ENCODE measurements around the gene CENPN.
A peak's percentile ranks its signal among the peaks of the same experiment; 100 is the strongest.

CENPN gene

DNA sequence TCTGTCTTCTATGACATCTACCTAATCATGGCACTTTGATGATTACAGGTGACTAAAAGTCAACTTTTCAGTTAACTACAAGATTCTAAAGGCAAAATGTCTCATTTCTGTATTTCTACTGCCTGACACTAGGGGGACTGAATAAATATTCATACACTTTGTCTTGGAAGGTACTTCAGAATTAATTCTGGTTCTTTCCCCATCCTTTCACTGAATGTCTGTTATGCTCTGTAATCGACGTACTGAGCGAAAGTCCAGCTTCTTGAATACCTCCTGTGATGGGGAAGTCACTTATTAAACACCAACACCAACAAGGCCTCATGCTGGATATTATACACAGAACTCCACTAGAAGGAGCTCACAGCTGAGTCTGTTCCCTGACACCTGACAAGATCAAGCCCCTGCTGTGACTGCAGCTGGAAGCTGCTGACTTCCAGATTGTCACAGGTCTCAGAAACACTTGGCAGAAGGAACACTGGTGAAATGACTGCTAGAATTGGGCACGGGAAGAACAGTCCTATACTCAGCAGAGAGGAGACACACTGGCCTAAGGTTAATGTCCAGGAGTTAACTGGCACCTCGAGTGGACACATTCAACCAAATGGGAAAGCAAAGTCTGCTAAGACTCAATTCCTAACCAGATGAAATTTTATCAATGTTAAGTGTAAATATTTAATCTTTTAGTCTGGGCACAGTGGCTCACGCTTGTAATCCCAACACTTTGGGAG lies 32.2 kb upstream of the CENPN start:
- H3K9me3 ChIP-seq (ENCODE audit: control insufficient read depth, low read length), result no peaks in the 10 kb centered on the region
- H3K36me3 ChIP-seq (ENCODE audit: control insufficient read depth, insufficient read depth, low read length, severe bottlenecking), result peaks cover 11% of the 10 kb centered on the region
- no peak for DNase-seq (ENCODE audit: low read depth)
- no peak overlapping the region for H3K9ac ChIP-seq (ENCODE audit: low read length)
- no peaks in the 10 kb centered on the region for H3K27me3 ChIP-seq (replicated peaks; ENCODE audit: control insufficient read depth, insufficient read depth, low read length)
- no peaks in the 10 kb centered on the region for H3K4me1 ChIP-seq (ENCODE audit: control insufficient read depth, insufficient read depth, low read length)
- no peak overlapping the region for H3K4me3 ChIP-seq (ENCODE audit: low read length)

- no peak overlapping the region for H3K9ac ChIP-seq (ENCODE audit: low read length)
Observed at GRCh38 chr16:80976946-80977345, 30.1 kb upstream of the CENPN start.

GRCh38 chr16:80981103-80981502 lies 25.9 kb upstream of the CENPN start:
- Histone ChIP-seq H3K36me3 (ENCODE audit: control insufficient read depth, insufficient read depth, low read length, severe bottlenecking) (peaks cover 11% of the 10 kb centered on the region), H3K9me3 (ENCODE audit: control insufficient read depth, low read length) (no peaks in the 10 kb centered on the region), H3K4me1 (ENCODE audit: control insufficient read depth, insufficient read depth, low read length) (peaks cover 8% of the 10 kb centered on the region), H3K4me3 (ENCODE audit: low read length) (no peak overlapping the region), H3K9ac (ENCODE audit: low read length) (no peak overlapping the region), H3K27me3 (replicated peaks; ENCODE audit: control insufficient read depth, insufficient read depth, low read length) (no peaks in the 10 kb centered on the region)
- DNase-seq (ENCODE audit: low read depth), result no peak

More at GRCh38 chr16:80976946-80977345, 30.1 kb upstream of the CENPN start:
- no peak overlapping the region for H3K4me3 ChIP-seq (ENCODE audit: low read length)
- no peaks in the 10 kb centered on the region for H3K27me3 ChIP-seq (replicated peaks; ENCODE audit: control insufficient read depth, insufficient read depth, low read length)
- H3K9me3 ChIP-seq (ENCODE audit: control insufficient read depth, low read length), result no peaks in the 10 kb centered on the region
- H3K36me3 ChIP-seq (ENCODE audit: control insufficient read depth, insufficient read depth, low read length, severe bottlenecking), result peaks cover 18% of the 10 kb centered on the region
- no peak for DNase-seq (ENCODE audit: low read depth)
- H3K4me1 ChIP-seq (ENCODE audit: control insufficient read depth, insufficient read depth, low read length), result peaks cover 8% of the 10 kb centered on the region

DNA sequence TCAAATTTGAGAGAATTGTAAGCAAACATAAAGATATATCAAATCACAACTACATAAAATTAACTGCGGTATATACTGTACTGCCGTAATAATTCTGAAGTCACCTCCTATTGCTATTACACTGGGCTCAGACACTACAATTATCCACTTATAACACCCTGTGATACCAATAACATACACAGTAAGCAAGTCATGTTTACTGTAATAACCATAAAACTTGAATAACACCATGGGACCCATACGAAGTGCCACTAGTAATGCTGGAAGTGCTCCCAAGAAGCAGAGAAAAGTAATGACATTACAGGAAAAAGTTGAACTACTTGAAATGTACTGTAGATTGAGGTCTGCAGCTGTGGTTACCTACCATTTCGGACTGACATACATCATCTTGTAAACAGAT lies 24.4 kb upstream of the CENPN start:
- DNase-seq (ENCODE audit: low read depth), result no peak
- H3K4me3 ChIP-seq (ENCODE audit: low read length), result no peak overlapping the region
- no peaks in the 10 kb centered on the region for H3K9me3 ChIP-seq (ENCODE audit: control insufficient read depth, low read length)
- H3K36me3 ChIP-seq (ENCODE audit: control insufficient read depth, insufficient read depth, low read length, severe bottlenecking), result peaks cover 8% of the 10 kb centered on the region
- H3K9ac ChIP-seq (ENCODE audit: low read length), result no peak overlapping the region
- H3K4me1 ChIP-seq (ENCODE audit: control insufficient read depth, insufficient read depth, low read length), result peaks cover 8% of the 10 kb centered on the region
- H3K27me3 ChIP-seq (replicated peaks; ENCODE audit: control insufficient read depth, insufficient read depth, low read length), result no peaks in the 10 kb centered on the region

DNA sequence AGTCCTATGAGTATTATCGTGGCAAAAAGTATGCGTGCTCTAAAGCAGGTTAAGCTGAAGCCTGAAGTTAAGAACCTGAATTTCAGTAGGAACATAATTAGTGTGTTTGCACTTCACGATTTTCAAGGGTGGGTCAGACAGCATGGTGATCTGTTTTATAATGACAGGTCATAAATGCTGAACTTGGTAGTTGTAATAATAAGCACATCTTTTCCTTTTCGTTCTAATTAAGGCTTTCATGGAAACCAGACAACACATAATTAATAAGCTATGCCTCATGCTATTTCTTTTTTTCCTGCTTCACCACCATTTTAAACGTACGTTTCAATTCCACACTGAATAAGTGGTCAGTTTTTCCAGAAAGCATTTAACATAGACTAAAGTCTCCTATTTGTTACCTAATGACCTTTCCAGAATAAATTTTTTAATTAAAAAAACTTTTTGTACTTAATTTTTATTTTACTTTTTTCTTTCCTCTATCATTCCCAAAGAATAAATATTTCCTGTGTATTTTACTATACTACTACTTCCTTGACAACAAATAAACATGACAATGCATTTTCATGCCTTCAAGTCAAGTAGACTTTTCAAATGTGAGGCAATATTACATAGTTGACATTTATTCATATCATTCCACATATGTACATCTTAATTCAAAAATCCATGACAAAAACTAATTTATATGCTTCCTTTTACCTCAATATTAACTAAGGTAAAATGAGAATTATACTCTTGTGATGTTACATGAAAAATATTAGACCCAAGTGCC lies 22.7 kb upstream of the CENPN start:
- no peak overlapping the region for H3K9ac ChIP-seq (ENCODE audit: low read length)
- H3K4me1 ChIP-seq (ENCODE audit: control insufficient read depth, insufficient read depth, low read length), result peaks cover 8% of the 10 kb centered on the region
- peaks cover 8% of the 10 kb centered on the region for H3K36me3 ChIP-seq (ENCODE audit: control insufficient read depth, insufficient read depth, low read length, severe bottlenecking)
- no peak for DNase-seq (ENCODE audit: low read depth)
- no peak overlapping the region for H3K4me3 ChIP-seq (ENCODE audit: low read length)
- no peaks in the 10 kb centered on the region for H3K27me3 ChIP-seq (replicated peaks; ENCODE audit: control insufficient read depth, insufficient read depth, low read length)
- H3K9me3 ChIP-seq (ENCODE audit: control insufficient read depth, low read length), result no peaks in the 10 kb centered on the region

GRCh38 chr16:80985611-80986010 lies 21.4 kb upstream of the CENPN start:
- Histone ChIP-seq H3K9me3 (ENCODE audit: control insufficient read depth, low read length) (no peaks in the 10 kb centered on the region), H3K36me3 (ENCODE audit: control insufficient read depth, insufficient read depth, low read length, severe bottlenecking) (peaks cover 1% of the 10 kb centered on the region), H3K4me3 (ENCODE audit: low read length) (no peak overlapping the region), H3K9ac (ENCODE audit: low read length) (no peak overlapping the region), H3K27me3 (replicated peaks; ENCODE audit: control insufficient read depth, insufficient read depth, low read length) (no peaks in the 10 kb centered on the region), H3K4me1 (ENCODE audit: control insufficient read depth, insufficient read depth, low read length) (peaks cover 12% of the 10 kb centered on the region)
- DNase-seq (ENCODE audit: low read depth), result no peak

- Histone ChIP-seq H3K4me3 (ENCODE audit: low read length) (no peak overlapping the region), H3K9ac (ENCODE audit: low read length) (no peak overlapping the region), H3K9me3 (ENCODE audit: control insufficient read depth, low read length) (no peaks in the 10 kb centered on the region), H3K27me3 (replicated peaks; ENCODE audit: control insufficient read depth, insufficient read depth, low read length) (no peaks in the 10 kb centered on the region), H3K36me3 (ENCODE audit: control insufficient read depth, insufficient read depth, low read length, severe bottlenecking) (no peaks in the 10 kb centered on the region), H3K4me1 (ENCODE audit: control insufficient read depth, insufficient read depth, low read length) (peaks cover 4% of the 10 kb centered on the region)
- DNase-seq (ENCODE audit: low read depth), result no peak
Observed at GRCh38 chr16:80986557-80986956, 20.5 kb upstream of the CENPN start.

- H3K4me1 ChIP-seq (ENCODE audit: control insufficient read depth, insufficient read depth, low read length), result peaks cover 18% of the 10 kb centered on the region
- H3K36me3 ChIP-seq (ENCODE audit: control insufficient read depth, insufficient read depth, low read length, severe bottlenecking), result no peaks in the 10 kb centered on the region
- no peak for DNase-seq (ENCODE audit: low read depth)
- H3K4me3 ChIP-seq (ENCODE audit: low read length), result no peak overlapping the region
- H3K9me3 ChIP-seq (ENCODE audit: control insufficient read depth, low read length), result no peaks in the 10 kb centered on the region
- no peaks in the 10 kb centered on the region for H3K27me3 ChIP-seq (replicated peaks; ENCODE audit: control insufficient read depth, insufficient read depth, low read length)
- no peak overlapping the region for H3K9ac ChIP-seq (ENCODE audit: low read length)
Observed at GRCh38 chr16:80988756-80989155, 18.3 kb upstream of the CENPN start.

DNA sequence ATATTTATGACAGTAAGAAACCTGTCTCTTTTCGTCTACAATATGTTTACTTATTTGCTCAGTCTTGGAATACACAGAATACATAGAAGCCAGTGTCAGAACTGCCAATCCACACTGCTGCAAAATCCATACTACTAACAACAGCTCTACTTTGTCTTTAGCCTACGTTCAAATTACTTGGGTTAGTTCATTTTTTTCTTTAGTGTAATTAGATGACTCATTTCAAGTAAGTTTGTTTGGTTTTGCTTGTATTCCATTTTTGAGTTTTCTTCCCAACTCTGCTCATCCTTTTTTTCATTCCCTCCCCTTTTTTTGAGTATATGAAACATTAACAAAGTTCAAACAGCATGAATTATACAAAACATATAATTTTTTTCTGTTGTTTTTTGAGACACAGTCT lies 17.2 kb upstream of the CENPN start:
- Histone ChIP-seq H3K27me3 (replicated peaks; ENCODE audit: control insufficient read depth, insufficient read depth, low read length) (no peaks in the 10 kb centered on the region), H3K4me3 (ENCODE audit: low read length) (no peak overlapping the region), H3K9ac (ENCODE audit: low read length) (no peak overlapping the region), H3K9me3 (ENCODE audit: control insufficient read depth, low read length) (no peaks in the 10 kb centered on the region), H3K4me1 (ENCODE audit: control insufficient read depth, insufficient read depth, low read length) (peaks cover 25% of the 10 kb centered on the region), H3K36me3 (ENCODE audit: control insufficient read depth, insufficient read depth, low read length, severe bottlenecking) (no peaks in the 10 kb centered on the region)
- DNase-seq (ENCODE audit: low read depth), result peak; percentile 40

GRCh38 chr16:80990577-80990976 lies 16.4 kb upstream of the CENPN start:
- DNase-seq (ENCODE audit: low read depth), result no peak
- no peak overlapping the region for H3K9ac ChIP-seq (ENCODE audit: low read length)
- H3K4me1 ChIP-seq (ENCODE audit: control insufficient read depth, insufficient read depth, low read length), result peaks cover 25% of the 10 kb centered on the region
- H3K9me3 ChIP-seq (ENCODE audit: control insufficient read depth, low read length), result no peaks in the 10 kb centered on the region
- H3K27me3 ChIP-seq (replicated peaks; ENCODE audit: control insufficient read depth, insufficient read depth, low read length), result no peaks in the 10 kb centered on the region
- no peak overlapping the region for H3K4me3 ChIP-seq (ENCODE audit: low read length)
- no peaks in the 10 kb centered on the region for H3K36me3 ChIP-seq (ENCODE audit: control insufficient read depth, insufficient read depth, low read length, severe bottlenecking)

DNA sequence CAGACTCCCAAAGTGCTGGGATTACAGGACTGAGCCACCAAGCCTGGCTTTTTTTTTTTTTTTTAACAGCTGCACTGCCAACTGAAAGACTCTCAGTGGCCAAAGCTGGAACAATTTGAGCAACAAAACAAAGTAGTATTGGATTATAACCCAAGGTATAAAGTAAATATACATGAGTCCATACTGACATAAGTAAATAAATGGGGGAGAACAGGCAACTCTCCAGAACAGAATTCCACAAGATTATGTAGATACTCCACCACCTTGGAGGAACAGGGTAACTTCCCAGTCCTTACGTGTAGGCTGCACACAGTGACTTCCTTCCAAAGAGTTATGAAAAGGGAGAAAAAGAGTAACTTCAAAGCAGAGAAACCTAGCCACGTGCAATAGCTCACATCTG lies 16.0 kb upstream of the CENPN start:
- Histone ChIP-seq H3K4me3 (ENCODE audit: low read length) (no peak overlapping the region), H3K9me3 (ENCODE audit: control insufficient read depth, low read length) (no peaks in the 10 kb centered on the region), H3K4me1 (ENCODE audit: control insufficient read depth, insufficient read depth, low read length) (peaks cover 25% of the 10 kb centered on the region), H3K36me3 (ENCODE audit: control insufficient read depth, insufficient read depth, low read length, severe bottlenecking) (no peaks in the 10 kb centered on the region), H3K9ac (ENCODE audit: low read length) (no peak overlapping the region), H3K27me3 (replicated peaks; ENCODE audit: control insufficient read depth, insufficient read depth, low read length) (no peaks in the 10 kb centered on the region)
- no peak for DNase-seq (ENCODE audit: low read depth)

All from adipocyte (in vitro differentiated cells).